HG02678 (cell line): Measurements from ENCODE around the gene RPS6KB2.
"Not testable (repeated sequence)": the region's sequence is repeated elsewhere in the genome, so short reads cannot be mapped to it uniquely, and the experiment has no call there.

Experiments used
- ATAC-seq: cut with Tn5 transposase; IDR thresholded peaks from one replicate; pipeline ENCODE4 v1.9.1; 2021; ENCODE audit warnings: mild to moderate bottlenecking, moderate library complexity; ENCODE audit not compliant: unreplicated experiment

Gene RPS6KB2

GRCh38 chr11:67465189-67465510 lies 36.9 kb downstream of the RPS6KB2 start:
- ATAC-seq: no peak

GRCh38 chr11:67465530-67465929 lies 37.2 kb downstream of the RPS6KB2 start:
- not testable (repeated sequence) for ATAC-seq

GRCh38 chr11:67466367-67466766 lies 38.1 kb downstream of the RPS6KB2 start:
- no peak for ATAC-seq

GRCh38 chr11:67466962-67467771 lies 38.9 kb downstream of the RPS6KB2 start:
- no peak for ATAC-seq

- ATAC-seq: no peak
Observed at GRCh38 chr11:67468056-67468455, 39.8 kb downstream of the RPS6KB2 start.

- ATAC-seq: peak; percentile 1
Observed at GRCh38 chr11:67468456-67468758, 40.1 kb downstream of the RPS6KB2 start.

- ATAC-seq: peak; percentile 74
Observed at GRCh38 chr11:67468759-67469507, 40.6 kb downstream of the RPS6KB2 start, which contains the start of gene TMEM134. Gene TMEM134, minus strand, starts transcription at chr11:67469251. Its CDS starts 59 bp downstream, at chr11:67469192.

GRCh38 chr11:67469508-67469811 lies 41.2 kb downstream of the RPS6KB2 start:
- ATAC-seq: no peak

- no peak for ATAC-seq
Observed at GRCh38 chr11:67470337-67471002, 42.2 kb downstream of the RPS6KB2 start.

- no peak for ATAC-seq
Observed at GRCh38 chr11:67472882-67473281, 44.6 kb downstream of the RPS6KB2 start.

- not testable (repeated sequence) for ATAC-seq
Observed at GRCh38 chr11:67476692-67477091, 48.4 kb downstream of the RPS6KB2 start.

- not testable (repeated sequence) for ATAC-seq
Observed at GRCh38 chr11:67477344-67478050, 49.2 kb downstream of the RPS6KB2 start.

GRCh38 chr11:67482275-67482826 lies 54.1 kb downstream of the RPS6KB2 start:
- peak; percentile 0 for ATAC-seq

GRCh38 chr11:67482827-67483798 lies 54.8 kb downstream of the RPS6KB2 start, which contains the start of gene AIP:
Gene AIP, plus strand, starts transcription at chr11:67483026. Its CDS starts 133 bp downstream, at chr11:67483159.
- ATAC-seq: peak; percentile 69

- ATAC-seq: no peak
Observed at GRCh38 chr11:67483831-67484665, 55.8 kb downstream of the RPS6KB2 start.

GRCh38 chr11:67484847-67485311 lies 56.6 kb downstream of the RPS6KB2 start:
- no peak for ATAC-seq
